Retinal pigment epithelial cell (primary cell): ENCODE measurements around the gene PTN.
"Not testable (repeated sequence)": the region's sequence is repeated elsewhere in the genome, so short reads cannot be mapped to it uniquely, and the experiment has no call there.

Experiments used
- DNase-seq: peaks from one replicate; pipeline ENCODE4 v3.0.0-alpha.2; 2010; ENCODE audit warnings: low read depth
- H3K4me3 ChIP-seq: 2 replicates; pipeline ENCODE4 v1.5.1; 2011; ENCODE audit warnings: mild to moderate bottlenecking, low read length, control low read depth, moderate library complexity
- TF ChIP-seq, protein P1 (sequence below): conservative IDR thresholded peaks from 2 replicates; pipeline ENCODE4 v1.5.1; 2011; ENCODE audit warnings: low read depth, low read length, control low read depth, inconsistent platforms

Gene PTN

GRCh38 chr7:137266764-137267163 lies 76.8 kb downstream of the PTN start:
- no peak overlapping the region for H3K4me3 ChIP-seq
- DNase-seq = no peak
- TF ChIP-seq, protein P1, sequence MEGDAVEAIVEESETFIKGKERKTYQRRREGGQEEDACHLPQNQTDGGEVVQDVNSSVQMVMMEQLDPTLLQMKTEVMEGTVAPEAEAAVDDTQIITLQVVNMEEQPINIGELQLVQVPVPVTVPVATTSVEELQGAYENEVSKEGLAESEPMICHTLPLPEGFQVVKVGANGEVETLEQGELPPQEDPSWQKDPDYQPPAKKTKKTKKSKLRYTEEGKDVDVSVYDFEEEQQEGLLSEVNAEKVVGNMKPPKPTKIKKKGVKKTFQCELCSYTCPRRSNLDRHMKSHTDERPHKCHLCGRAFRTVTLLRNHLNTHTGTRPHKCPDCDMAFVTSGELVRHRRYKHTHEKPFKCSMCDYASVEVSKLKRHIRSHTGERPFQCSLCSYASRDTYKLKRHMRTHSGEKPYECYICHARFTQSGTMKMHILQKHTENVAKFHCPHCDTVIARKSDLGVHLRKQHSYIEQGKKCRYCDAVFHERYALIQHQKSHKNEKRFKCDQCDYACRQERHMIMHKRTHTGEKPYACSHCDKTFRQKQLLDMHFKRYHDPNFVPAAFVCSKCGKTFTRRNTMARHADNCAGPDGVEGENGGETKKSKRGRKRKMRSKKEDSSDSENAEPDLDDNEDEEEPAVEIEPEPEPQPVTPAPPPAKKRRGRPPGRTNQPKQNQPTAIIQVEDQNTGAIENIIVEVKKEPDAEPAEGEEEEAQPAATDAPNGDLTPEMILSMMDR = no peak

GRCh38 chr7:137265480-137265879 lies 78.1 kb downstream of the PTN start:
- DNase-seq, H3K4me3 ChIP-seq: not testable (repeated sequence)

DNA sequence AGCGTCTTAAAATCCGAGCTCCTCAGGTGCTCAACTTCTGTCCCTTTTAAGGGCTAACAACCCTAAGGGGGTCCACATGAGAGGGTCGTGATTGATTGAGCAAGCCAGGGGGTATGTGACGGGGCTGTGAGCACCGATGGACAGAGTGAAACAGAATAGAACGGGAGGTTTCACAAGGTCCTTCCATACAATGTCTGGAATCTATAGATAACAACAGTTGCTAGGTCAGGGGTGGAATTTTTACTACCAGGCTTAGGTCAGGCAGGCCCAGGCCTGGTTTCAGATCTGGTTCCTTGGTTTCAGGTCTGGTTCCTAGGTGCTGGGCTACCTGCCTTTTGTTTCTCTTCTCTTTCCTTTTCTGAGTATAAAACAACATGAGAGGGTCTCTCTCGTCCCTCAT lies 80.9 kb downstream of the PTN start:
- H3K4me3 ChIP-seq = no peak overlapping the region
- TF ChIP-seq, protein P1 = no peak
- DNase-seq = no peak

- TF ChIP-seq, protein P1 = no peak
- DNase-seq = no peak
- H3K4me3 ChIP-seq = no peak overlapping the region
Measured at GRCh38 chr7:137258552-137258951, 85.0 kb downstream of the PTN start.

DNA sequence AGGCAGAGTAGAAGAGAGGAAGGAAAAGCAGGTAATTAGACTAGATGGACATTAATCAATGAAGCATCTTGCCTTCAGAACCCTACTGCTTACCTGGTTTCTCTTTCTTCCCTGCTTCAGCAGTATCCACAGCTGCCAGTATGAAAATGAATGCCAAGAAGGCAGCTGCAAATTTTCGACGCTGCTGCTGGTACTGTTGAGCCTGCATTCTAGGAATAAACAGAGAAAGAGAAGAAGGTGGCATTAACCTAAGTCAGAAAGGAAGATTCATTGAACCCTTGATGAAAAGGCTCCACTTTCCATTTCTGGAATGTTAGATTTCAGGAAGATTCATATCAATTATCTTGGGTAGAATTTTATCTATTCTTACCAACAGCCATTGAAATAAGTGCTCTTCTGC lies 88.8 kb downstream of the PTN start:
- TF ChIP-seq, protein P1 = no peak
- H3K4me3 ChIP-seq = no peak overlapping the region
- DNase-seq = no peak

DNA sequence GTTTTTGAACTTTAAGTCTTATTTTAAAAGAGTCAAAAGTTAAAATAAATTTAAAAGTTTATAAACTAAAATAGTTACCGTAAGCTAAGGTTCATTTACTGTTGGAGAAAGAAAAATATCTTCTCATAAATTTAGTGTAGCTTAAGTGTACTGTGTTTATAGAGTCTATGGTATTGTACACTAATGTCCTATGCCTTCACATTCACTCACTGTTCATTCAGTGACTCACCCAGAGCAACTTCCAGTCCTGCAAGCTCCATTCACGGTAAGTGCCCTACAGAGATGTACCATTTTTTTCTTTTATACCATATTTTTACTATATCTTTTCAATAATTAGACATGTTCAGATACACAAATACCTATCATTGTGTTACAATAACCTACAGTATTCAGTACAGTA lies 97.6 kb downstream of the PTN start:
- TF ChIP-seq, protein P1 = no peak
- no peak for DNase-seq
- no peak overlapping the region for H3K4me3 ChIP-seq

DNA sequence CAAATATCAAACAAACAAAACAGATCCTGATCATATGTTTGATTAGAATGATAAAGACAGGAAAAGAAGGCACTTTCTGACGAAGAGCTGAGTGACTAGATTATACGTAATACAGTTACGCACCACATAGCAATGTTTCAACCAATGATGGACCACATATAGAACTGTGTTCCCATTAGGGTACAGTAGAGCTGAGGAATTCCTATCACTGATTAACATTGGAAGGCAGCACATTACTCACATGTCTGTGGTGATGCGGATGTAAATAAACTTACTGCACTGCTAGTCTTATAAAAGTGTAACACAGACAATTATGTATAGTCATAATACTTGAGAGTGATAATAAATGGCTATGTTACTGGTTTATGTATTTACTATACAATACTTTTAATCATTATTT lies 98.3 kb downstream of the PTN start:
- no peak for DNase-seq
- no peak overlapping the region for H3K4me3 ChIP-seq
- TF ChIP-seq, protein P1 = no peak

DNA sequence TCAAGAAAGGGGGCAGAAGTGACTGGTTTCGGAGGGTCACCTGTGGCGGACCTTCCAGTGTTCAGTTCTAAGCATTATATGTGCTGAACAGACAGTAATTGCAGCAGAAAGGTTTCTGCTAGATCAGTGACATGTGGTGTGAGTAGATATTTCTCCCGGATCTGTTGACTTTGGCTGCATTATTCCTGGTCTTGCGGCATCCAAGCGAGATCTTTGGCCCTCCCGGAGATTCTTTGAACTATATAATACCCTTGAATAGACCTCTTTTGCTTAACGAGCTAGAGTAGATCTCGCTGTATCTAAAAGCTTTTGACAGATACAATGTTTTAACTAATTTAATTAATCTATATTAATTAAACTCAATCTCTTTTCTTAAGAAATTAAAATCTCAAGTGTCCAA lies 99.8 kb downstream of the PTN start:
- no peak for DNase-seq
- no peak overlapping the region for H3K4me3 ChIP-seq
- TF ChIP-seq, protein P1 = no peak
